A549 (cell line): ENCODE results near the gene CERS5. TPM values are rescaled to one million over a fixed set of nuclear protein-coding genes. Genes with fewer than 3 reads are reported as not detected.

ENCODE experiments used
- ATAC-seq, 2 experiments: fragments of 200-7000 bp in 1 of 2; fragments of >200 bp in 1 of 2; cut with Nextera tagmentation in 1 of 2; cut with Tn5 transposase in 1 of 2; 3 replicates each; pipeline versions ENCODE4 v1.8.0 to v1.9.1; 2018 to 2020; ENCODE audit warnings: mild to moderate bottlenecking in 1 of 2, moderate library complexity in 1 of 2
- CTCF ChIA-PET: fragments of 300-600 bp; sonication (Branson Sonifier 250); formaldehyde crosslinking; extraction: SDS; loops from one replicate; lab custom pipeline; 2021; ENCODE audit warnings: antibody characterized with exemption, inconsistent platforms; lab: Yijun Ruan, JAX
- POLR2A ChIA-PET: fragments of 350-600 bp; formaldehyde crosslinking; extraction: SDS; loops from one replicate; lab custom pipeline; 2021; ENCODE audit warnings: antibody characterized with exemption, inconsistent platforms; lab: Yijun Ruan, JAX
- DNase-seq, 2 experiments: peaks; one replicate each; pipeline versions ENCODE4 v3.0.0 to v3.0.0-alpha.2; 2011 to 2016; ENCODE audit warnings: low read depth in 1 of 2, low spot score in 1 of 2
- FAIRE-seq: peaks from 2 replicates; lab custom pipeline; 2011; peaks lifted over from hg19 to GRCh38; lab: Jason Lieb, UNC
- H3K27ac ChIP-seq, 2 experiments: fragments of >200 bp; sonication (Bioruptor Twin); formaldehyde crosslinking; 3 replicates each; pipeline ENCODE4 v1.5.1; 2016 to 2017
- H3K4me1 ChIP-seq: fragments of >200 bp; sonication (Bioruptor Twin); formaldehyde crosslinking; 3 replicates; pipeline ENCODE4 v1.6.1; 2016
- H3K4me2 ChIP-seq: fragments of >200 bp; sonication (Bioruptor Twin); formaldehyde crosslinking; 3 replicates; pipeline ENCODE4 v1.6.1; 2016
- H3K4me3 ChIP-seq: fragments of >200 bp; sonication (Bioruptor Twin); formaldehyde crosslinking; 3 replicates; pipeline ENCODE4 v1.5.1; 2016
- H3K9me3 ChIP-seq: fragments of >200 bp; sonication (Bioruptor Twin); formaldehyde crosslinking; 3 replicates; pipeline ENCODE4 v1.6.1; 2016
- ATOH8 ChIP-seq: fragments of 250-450 bp; sonication (Bioruptor Pico); IDR thresholded peaks from 2 replicates; pipeline ENCODE4 v1.5.0; 2020; ENCODE audit warnings: low read depth, mild to moderate bottlenecking, moderate library complexity
- CHD4 ChIP-seq: fragments of 200-600 bp; sonication (generic); IDR thresholded peaks from 2 replicates; pipeline ENCODE4 v1.6.1; 2016; ENCODE audit warnings: antibody characterized with exemption, mild to moderate bottlenecking, borderline replicate concordance
- GATA3 ChIP-seq: IDR thresholded peaks from 2 replicates; pipeline ENCODE4 v1.6.1; 2012; ENCODE audit warnings: borderline replicate concordance
- HMGXB4 ChIP-seq: fragments of 250-450 bp; sonication (Bioruptor Pico); IDR thresholded peaks from 2 replicates; pipeline ENCODE4 v1.5.0; 2021; ENCODE audit warnings: mild to moderate bottlenecking, moderate library complexity, borderline replicate concordance
- HOXB5 ChIP-seq: fragments of 250-450 bp; sonication (Bioruptor Pico); IDR thresholded peaks from 2 replicates; pipeline ENCODE4 v1.5.0; 2020; ENCODE audit warnings: mild to moderate bottlenecking, moderate library complexity
- JUN ChIP-seq, 2 experiments: fragments of >200 bp; sonication (Bioruptor Twin); formaldehyde crosslinking; IDR thresholded peaks; 2 replicates in 1 of 2; 3 replicates in 1 of 2; pipeline ENCODE4 v1.6.1; 2016 to 2017
- MAFK ChIP-seq: fragments of 450-650 bp; IDR thresholded peaks from 2 replicates; pipeline ENCODE4 v1.6.1; 2014; ENCODE audit not compliant: partially characterized antibody
- PBX3 ChIP-seq: IDR thresholded peaks from 2 replicates; pipeline ENCODE4 v1.6.1; 2012
- RCOR1 ChIP-seq: fragments of 150-350 bp; IDR thresholded peaks from 2 replicates; pipeline ENCODE4 v1.6.1; 2014; ENCODE audit warnings: antibody characterized with exemption, low read length, low read depth
- RNF2 ChIP-seq: fragments of 200-600 bp; sonication (generic); IDR thresholded peaks from 2 replicates; pipeline ENCODE4 v1.6.1; 2016; ENCODE audit warnings: low read depth, mild to moderate bottlenecking, antibody characterized with exemption, moderate library complexity, borderline replicate concordance
- USF2 ChIP-seq: fragments of 450-650 bp; IDR thresholded peaks from 2 replicates; pipeline ENCODE4 v1.6.1; 2014; ENCODE audit warnings: antibody characterized with exemption
- WGBS: methylation state at CpG from one replicate; pipeline ENCODE4 v1.1.6; 2017; ENCODE audit errors: missing lambda C conversion rate; 5-methylcytosine and 5-hydroxymethylcytosine counted together
- polyA plus RNA-seq, 4 experiments: library from polyadenylated mRNA; depleted of rRNA in 3 of 4; stranded (reverse); fragments of >200 nt; fragmentation: RNase III in 1 of 4; extraction: RNeasy Plus Mini Kit Qiagen cat#74134 plus additional on column Dnase treatment in 1 of 4; gene quantifications; 2 replicates in 3 of 4; 3 replicates in 1 of 4; pipeline ENCODE4 v1.2.3, GENCODE V29; 2011 to 2017

The CERS5 gene
- polyA plus RNA-seq, 2 of the 4 experiments (the other 2 are of a cell fraction), result 16.7 to 56.3 TPM

- TF ChIP-seq HOXB5, result no peak
- no peak for TF ChIP-seq PBX3
- no peak for TF ChIP-seq JUN (IDR thresholded peaks at IDR 0.05)
- TF ChIP-seq RNF2, result no peak
- TF ChIP-seq CHD4, result no peak
- no peak for TF ChIP-seq HMGXB4
Observed at GRCh38 chr12:50215033-50215432, 47.9 kb upstream of the CERS5 start (continued).

- peak; percentile 99 for TF ChIP-seq MAFK
- no peak for TF ChIP-seq ATOH8
- WGBS, result 0% methylated on average over 1 of the region's 1 CpG
- Histone ChIP-seq H3K9me3 (no peaks in the 10 kb centered on the region), H3K4me2 (no peak overlapping the region), H3K4me1 (peaks cover 19% of the 10 kb centered on the region), H3K27ac (no peak overlapping the region), H3K4me3 (no peak overlapping the region)
- ATAC-seq, result no peak
- ChIA-PET CTCF (interaction anchor here (3.9 kb wide), 1 partner anchor 102 kb away, joined by 32 read pairs; no protein-coding TSS in a partner anchor), POLR2A (no interaction called here)
- DNase-seq, result no peak
- FAIRE-seq, result peak; percentile 7
Observed at GRCh38 chr12:50214018-50214417, 46.8 kb upstream of the CERS5 start.

- peaks cover 13% of the 10 kb centered on the region for H3K4me1 ChIP-seq
- no peak overlapping the region for H3K4me3 ChIP-seq
- CTCF ChIA-PET, result interaction anchor here (1.9 to 3.9 kb wide), 2 partner anchors 21 to 102 kb away, joined by 4 to 32 read pairs; no protein-coding TSS in a partner anchor
- ATAC-seq, result no peak
- TF ChIP-seq USF2, result no peak
- TF ChIP-seq, all 56 proteins: peak for 0
- DNase-seq (no peak), FAIRE-seq (no peak)
- Histone ChIP-seq H3K4me2 (no peak overlapping the region), H3K9me3 (no peaks in the 10 kb centered on the region), H3K27ac (no peak overlapping the region)
- POLR2A ChIA-PET, result no interaction called here
- 88% methylated on average over 2 of the region's 2 CpGs for WGBS
Observed at GRCh38 chr12:50213439-50213838, 46.3 kb upstream of the CERS5 start.

GRCh38 chr12:50212071-50212467, 44.9 kb upstream of the CERS5 start:
- DNase-seq (no peak), FAIRE-seq (no peak), ATAC-seq (no peak)
- Histone ChIP-seq H3K27ac (peak overlapping the region; percentile 48 to 65; a peak in 5 of 6 replicates), H3K9me3 (no peaks in the 10 kb centered on the region), H3K4me1 (peaks cover 11% of the 10 kb centered on the region), H3K4me2 (peak overlapping the region; percentile 17; the same call in 1 of the 3 replicates), H3K4me3 (no peak overlapping the region)
- CTCF ChIA-PET, result interaction anchor here (1.1 to 3.9 kb wide), 10 partner anchors 9 to 104 kb away, joined by 3 to 32 read pairs (median 6); partner anchors contain the start of gene LIMA1
- no peak for TF ChIP-seq RCOR1
- no peak for TF ChIP-seq GATA3
- POLR2A ChIA-PET, result interaction anchor here (1.1 to 1.6 kb wide), 2 partner anchors 10 to 100 kb away, joined by 3 to 6 read pairs; partner anchors contain the start of gene COX14
- 82% methylated on average over 2 of the region's 2 CpGs for WGBS
